Left cardiac atrium (tissue), 4 donors: ENCODE data around the gene TGM1. TPM values are rescaled to one million over a fixed set of nuclear protein-coding genes. Genes with fewer than 3 reads are reported as not detected.

Experiments
- ATAC-seq, 2 donors: fragments of 200-7000 bp; cut with Tn5 transposase; one replicate each; pipeline ENCODE4 v1.9.1; 2020; ENCODE audit warnings: mild to moderate bottlenecking in 2 of 2, moderate library complexity in 2 of 2
- DNase-seq: peaks from one replicate; pipeline ENCODE4 v3.0.0-alpha.2; 2020
- intact Hi-C, 2 donors: fragments of 100-400 bp; cut with DNase I; formaldehyde crosslinking; loops; one replicate each; pipeline versions ENCODE4 v1.14.1 to v1.15.1; 2022 to 2023
- total RNA-seq, 2 donors: library from RNA; stranded (reverse); fragmentation: NEBNext Ultra II Directional; extraction: Animal tissue kit (Norgen Biotek cat#: 25700); gene quantifications; one replicate each; pipeline ENCODE4 v1.2.1, GENCODE V29; 2021
- donor health status: DM: no; HTN: yes; CAD: no.
- donor health status: DM: no; HTN: yes; CAD: no; lungs with severe emphysema.
- donor health status: DM: yes; HTN: yes; CAD: no.
- donor health status: Dilated cardiomyopathy.

Gene TGM1
- total RNA-seq, 2 donors from 2014 or later, result 5.5 to 6.4 TPM

DNA sequence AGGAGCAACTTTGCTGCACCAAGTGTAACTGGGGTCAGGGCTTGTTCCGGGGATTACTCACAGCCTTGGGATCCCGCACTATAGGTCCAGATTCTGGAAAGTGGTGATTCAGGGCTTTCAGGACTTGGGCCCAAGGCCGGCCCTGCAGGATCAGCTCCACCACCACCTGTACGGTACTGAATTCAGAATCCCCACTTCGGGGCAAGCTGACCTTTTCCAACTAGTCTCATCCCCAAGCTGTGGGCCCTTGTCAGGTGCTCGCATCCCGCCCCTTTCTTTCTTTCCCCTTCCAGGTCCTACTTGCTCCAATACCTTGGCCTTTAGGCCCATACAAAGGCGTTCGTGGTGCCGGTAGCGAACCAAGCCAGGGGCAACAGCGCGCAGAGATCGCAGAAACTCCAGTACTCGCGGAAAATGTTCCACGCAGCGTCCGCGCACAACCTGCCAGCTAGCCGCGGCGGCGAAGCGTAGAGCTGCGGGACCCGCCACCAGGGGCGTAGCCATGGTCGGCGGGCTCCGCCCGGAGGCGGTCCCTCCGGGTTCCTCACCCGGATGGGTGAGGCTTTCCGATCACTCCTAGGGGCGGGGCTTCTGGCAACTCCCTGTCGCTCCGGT is 21.0 kb downstream of the TGM1 start:
- intact Hi-C loops, result no loop called here
- DNase-seq (peak; percentile 96), ATAC-seq (peak; percentile 89 to 92)

DNA sequence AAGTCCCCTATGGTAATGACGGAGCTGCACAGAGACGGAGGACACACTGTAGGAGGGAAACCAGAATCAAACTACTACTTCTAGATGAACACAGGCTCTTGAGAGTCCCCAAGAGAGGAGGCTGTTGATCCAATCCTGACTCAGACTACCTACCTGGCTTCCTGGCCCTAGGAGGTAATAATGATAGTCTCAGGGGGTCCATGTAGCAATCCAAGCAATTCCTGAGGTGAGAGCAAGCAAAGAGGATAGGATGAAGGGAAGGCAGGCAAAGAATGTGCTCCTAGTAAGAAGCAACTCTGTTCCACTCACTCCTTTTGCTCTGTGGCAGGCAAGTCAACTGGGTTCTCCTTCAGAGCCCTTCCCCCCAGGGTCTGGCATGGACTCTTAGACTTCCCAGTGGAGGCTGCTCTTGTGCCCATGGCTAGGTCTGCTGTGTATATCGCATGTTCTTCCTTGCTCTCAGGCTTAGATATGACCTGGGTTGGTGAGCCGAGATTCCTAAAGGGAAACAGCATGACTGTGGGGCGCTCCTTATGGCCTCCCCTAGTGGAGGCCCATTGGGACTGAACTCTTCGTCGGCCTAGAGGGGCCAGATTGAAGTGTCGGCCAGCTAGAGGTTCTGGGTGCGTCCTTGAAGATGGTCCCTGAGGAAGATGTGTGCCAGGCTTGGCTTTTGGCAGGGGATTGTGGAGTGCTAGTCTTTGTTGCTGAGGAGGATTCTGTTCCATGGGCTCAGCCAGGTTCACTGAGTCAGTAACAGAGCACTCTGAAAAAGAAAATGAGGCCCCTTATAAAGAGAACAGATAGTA is 22.7 kb downstream of the TGM1 start:
- no peak for DNase-seq
- intact Hi-C loops, result no loop called here
- no peak for ATAC-seq

DNA sequence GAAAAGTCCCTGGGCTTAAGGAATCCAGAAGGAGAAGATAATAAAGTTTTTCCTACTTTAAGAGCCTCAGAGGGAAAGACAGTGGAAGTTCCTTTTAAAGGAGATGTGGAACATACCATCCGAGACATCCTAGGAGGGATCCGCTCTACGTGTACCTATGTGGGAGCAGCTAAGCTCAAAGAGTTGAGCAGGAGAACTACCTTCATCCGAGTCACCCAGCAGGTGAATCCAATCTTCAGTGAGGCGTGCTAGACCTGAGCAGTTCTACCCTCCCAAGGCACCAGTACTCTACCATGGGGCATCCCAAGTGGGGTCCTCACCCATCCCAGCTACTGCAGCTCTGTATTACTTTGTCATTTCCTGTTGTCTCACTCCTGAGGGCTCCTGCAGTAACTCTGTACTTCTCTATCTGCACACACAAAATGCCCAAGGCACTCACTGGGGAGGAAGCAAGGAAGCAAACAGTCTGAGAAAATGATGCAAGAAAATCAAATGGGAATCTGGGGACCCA is 24.4 kb downstream of the TGM1 start:
- intact Hi-C loops, result no loop called here
- ATAC-seq, result no peak

DNA sequence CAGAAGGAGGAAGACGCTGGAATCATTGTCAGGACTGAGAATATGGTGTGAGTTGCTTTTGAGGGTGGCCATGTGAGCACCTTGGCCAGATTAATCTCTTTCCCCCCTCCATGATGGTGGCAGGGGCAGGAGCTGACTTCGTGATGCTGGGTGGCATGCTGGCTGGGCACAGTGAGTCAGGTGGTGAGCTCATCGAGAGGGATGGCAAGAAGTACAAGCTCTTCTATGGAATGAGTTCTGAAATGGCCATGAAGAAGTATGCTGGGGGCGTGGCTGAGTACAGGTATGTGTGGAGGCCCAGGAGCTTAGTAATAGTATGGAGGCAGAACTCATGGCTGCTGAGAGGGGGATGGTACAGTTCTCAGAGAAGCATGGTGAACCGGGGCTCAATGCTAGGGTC is 24.9 kb downstream of the TGM1 start:
- no peak for DNase-seq
- no peak for ATAC-seq
- intact Hi-C loops, result no loop called here

More for the DNA sequence above, 24.4 kb downstream of the TGM1 start:
- no peak for DNase-seq

DNA sequence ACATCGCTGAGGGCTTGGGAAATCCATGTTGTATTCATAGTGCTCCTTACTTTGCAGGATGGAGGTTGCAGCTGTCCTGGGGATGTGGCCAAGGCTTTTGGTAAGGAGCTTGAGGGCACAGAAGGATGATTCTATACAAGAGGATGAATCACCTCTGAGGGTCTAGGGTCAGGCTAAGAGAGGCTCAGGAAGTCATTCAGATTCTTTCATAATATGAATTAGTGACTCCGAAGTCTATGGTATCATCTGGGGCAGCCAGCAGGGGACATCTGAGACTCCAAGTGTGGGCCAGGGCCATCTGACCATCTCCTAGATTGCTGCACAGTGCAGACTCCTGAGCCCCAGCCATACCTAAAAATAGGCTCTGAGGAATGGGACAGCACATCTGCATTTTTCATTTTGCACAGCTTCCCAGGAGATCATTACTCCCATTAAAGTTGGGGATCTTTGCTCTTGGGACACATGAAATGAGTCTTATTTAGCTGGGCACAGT is 25.5 kb downstream of the TGM1 start:
- intact Hi-C loops, result no loop called here
- no peak for ATAC-seq
- no peak for DNase-seq

DNA sequence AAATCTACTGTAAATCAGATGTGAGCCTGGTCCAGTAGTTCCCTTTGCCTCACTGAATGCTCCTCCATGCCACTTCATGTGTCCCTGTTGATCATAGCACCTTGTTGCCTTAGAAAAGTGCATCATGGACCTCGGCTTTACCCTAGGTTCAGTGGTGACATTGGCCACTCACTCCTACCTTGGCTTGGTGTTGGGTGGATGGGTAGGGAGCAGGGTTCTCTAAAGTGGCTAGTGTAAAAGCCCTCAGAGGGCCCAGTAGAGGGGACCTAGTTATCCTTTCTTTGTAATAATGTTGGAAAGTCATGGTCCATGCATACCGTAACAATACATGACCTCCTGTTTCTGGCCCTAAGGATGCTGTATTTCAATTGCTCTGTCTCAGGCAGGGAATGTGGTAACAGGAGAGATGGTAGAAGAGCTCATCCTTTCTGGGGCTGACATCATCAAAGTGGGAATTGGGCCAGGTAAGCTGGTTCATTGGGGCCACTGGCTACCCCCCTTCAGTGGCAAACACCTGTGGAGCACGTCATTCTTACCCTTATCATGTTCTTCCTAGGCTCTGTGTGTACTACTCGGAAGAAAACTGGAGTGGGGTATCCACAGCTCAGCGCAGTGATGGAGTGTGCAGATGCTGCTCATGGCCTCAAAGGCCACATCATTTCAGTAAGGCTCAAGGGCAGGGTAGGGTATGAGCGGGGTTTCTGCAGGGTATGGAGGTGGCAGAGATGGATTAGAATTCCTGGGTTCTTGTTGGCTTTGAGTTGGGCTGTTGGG is 26.1 kb downstream of the TGM1 start:
- intact Hi-C loops, result no loop called here
- ATAC-seq, result no peak
- no peak for DNase-seq

DNA sequence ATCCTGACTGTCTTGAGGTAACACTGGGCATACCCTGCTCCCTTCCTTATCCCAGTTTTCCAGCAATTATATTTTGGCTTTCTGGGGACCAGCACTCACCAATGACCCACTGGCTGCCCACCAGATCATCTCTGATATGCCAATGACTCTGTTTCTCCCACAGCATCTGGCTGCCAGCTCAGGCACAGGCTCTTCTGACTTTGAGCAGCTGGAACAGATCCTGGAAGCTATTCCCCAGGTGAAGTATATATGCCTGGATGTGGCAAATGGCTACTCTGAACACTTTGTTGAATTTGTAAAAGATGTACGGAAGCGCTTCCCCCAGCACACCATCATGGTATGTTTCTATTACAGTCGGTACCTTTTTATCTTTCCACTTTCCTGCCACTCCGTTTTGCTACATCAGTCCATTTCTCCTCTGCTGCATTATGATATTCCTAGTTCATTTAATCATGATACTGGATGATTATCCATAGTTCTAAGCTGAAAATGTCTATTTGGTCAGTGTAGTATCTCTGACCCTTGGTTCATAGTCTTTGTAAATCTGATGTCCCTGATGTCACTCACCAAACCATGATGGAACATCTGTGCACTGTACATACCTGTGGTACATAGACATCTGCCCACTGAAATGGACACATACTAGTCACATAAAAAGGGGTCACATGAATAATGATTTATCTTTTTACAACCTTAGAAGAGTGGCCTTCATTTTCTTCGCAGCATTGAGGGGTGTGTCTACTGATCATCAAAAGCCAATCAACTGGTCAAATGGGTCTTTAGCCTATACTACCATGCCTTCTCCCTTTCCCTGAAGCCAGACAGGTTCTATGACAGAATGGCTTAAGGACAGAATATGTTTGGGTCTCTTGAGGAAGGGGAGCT is 26.9 kb downstream of the TGM1 start:
- ATAC-seq (no peak), DNase-seq (no peak)
- intact Hi-C loops, result no loop called here

DNA sequence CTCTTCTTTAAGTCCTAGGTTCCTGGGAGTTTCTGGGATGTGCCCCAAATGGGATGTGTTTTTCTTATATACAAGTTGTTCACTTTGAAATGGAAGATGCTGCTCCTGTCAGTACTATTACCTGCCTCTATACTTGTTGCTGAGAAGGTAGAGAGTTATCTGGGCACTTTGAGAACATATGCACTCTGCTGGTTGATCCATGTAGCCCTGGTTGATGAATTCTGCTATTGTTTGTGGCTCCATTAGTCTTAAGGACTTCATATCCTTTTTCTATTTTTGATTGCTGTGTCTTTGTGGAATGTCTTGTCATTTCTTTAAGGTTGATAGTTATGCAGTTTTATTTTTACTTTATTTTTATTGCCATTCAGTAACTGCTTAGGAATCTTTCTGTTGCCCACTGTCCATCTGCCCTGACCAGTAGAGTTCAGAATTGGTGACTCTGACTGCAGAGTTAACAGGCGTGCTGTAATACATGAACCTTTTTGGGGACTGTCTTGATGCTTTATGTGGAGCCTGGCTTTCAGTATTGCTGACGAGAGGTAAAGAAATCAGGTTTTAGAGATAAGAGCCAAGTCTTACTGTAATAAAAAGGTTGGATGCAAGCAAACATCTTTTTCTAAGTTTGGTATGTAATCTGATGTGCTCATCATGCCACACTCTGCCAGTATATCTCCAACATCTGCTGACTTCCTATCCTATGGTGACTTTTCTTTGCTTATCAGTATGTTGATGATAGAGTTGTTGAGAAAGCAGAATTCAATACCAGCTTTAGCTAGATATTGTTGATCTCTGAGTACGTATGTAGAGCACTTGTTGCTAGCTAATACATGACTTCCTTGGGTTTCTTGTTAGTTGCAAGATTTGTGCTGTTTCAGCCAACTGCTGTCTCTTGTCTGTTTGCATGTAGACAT is 28.6 kb downstream of the TGM1 start:
- intact Hi-C loops, result no loop called here
- ATAC-seq (no peak), DNase-seq (no peak)

DNA sequence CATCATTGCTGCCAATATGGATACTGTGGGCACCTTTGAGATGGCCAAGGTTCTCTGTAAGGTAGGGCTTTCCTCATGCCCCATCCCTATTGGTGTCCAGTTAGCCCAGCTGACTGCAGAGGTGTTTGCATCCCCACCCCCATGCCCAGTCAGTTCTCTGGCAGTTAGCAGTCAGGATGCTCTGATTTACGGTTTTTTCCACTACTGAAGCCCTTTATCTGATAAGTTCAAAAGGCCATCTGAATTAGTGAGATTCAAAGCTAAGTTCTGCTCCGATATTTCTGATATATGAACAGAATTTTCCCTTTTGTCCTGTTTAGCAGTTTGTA is 29.5 kb downstream of the TGM1 start:
- DNase-seq (no peak), ATAC-seq (peak in 1 of 2 donors; percentile 3)
- intact Hi-C loops, result no loop called here

DNA sequence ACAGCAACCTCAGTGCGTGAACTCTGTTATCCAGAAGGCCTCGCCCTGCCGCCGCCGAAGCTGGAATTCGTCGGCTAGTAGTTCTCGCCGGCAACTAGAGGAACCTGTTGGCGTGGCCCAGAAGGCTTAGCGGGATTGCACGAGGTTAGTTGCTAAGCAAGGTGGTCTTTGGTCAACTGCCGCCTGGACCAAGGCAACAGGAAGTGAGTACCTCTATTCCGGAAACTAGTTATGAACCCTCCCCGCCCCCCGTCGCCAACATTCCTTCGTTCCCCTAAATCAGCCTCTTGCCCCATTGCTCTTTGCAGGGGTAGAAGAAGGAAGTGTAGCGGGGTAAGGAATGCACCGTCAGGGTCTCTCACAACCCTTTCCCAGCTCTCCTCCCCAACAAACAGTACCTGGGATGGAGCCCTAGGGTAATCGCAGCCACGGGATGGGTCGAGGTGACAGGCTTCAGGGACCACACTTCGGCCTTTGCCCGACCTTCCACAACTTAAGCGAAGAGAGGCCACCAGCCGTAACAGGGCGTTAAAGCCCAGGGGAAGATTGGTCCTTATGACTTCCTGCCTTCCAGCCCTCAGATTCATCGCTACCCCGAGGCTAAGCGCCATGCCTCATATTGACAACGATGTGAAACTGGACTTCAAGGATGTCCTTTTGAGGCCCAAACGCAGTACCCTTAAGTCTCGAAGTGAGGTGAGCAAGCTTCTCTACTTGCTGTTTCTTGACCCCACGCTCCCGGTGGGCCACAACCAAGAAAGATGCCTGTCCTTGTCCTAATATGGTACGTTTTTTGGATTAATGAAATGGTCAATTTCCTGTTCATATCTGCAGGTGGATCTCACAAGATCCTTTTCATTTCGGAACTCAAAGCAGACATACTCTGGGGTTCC is 30.1 kb downstream of the TGM1 start, which contains the start of gene GMPR2:
Gene GMPR2, plus strand, starts transcription at position 285 of the 893 bp plus-strand sequence. Its CDS starts 325 bp downstream, at position 610.
- DNase-seq (peak; percentile 84), ATAC-seq (peak; percentile 58 to 67)
- intact Hi-C loops, result no loop called here

DNA sequence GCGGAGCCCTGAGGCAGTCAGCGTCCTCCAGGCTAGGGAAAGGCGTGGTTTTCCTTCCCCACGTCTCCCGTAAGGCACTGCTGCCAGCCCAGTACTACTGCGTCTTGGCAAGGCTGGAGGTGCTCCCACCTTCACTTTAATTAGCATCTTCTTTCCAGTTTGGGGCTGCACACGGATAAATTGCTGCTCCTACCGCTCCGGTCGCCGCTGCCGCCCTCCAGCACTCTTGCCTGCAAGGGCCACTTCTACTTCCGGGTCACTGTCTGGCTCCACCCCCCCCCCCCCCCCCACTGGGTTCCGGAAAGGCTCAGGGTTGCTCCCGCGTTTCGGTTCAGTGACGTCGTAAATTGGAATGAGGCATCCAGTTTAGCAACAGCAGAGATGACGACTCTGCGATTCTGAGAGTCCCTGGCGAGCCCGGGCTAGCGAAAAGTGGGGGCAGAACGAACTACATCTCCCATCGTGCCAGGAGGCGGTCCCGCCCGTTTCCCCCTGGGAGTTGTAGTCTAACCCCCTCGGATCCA is 30.8 kb downstream of the TGM1 start, which contains the start of gene NEDD8:
Gene NEDD8, minus strand, starts transcription at position 247 of the 524 bp plus-strand sequence. Its CDS starts 100 bp downstream, at position 147.
- intact Hi-C loops, result no loop called here
- DNase-seq (peak; percentile 95), ATAC-seq (peak; percentile 86 to 90)

DNA sequence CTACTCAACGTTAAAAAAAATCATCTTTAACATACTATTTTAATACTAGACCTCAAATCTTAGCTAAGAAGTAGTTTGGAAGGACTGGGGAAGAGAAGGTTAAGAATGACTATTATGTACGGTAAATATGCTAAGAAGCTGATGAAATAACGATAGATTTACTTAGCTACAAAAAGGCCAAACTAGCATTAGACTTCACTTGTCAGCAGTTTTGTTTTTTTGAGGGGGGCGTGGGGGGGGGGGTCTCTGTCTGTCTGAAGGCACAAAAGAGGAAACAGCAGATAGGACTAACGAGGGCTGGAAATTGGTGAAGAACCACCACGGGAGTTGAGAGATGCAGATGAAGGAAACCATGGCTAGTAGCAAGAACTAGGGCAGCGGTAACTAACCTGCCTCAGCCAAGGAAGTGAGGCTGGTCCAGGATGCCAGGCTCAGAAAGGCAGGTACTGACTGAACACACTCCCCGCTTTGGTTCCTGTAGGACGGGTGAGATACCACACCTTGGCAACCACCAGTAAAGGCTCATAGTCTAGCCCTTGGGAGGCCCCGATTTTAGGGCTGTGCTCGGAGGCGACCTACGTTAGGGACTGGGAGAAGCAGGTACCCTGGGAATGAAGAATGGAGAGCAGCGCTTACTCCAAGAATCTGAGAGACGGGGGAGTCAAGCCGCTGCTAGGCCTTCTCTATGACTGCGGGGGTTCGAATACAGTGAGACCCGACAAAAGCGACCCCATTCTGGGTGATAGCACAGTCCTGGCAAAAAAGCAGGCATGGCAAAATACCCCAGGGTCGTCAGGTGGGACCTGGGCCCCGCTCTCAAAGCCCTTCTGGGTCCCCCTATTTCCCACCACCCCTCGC is 31.5 kb downstream of the TGM1 start:
- DNase-seq, result no peak
- peak in 1 of 2 donors; percentile 6 for ATAC-seq
- intact Hi-C loops, result no loop called here

DNA sequence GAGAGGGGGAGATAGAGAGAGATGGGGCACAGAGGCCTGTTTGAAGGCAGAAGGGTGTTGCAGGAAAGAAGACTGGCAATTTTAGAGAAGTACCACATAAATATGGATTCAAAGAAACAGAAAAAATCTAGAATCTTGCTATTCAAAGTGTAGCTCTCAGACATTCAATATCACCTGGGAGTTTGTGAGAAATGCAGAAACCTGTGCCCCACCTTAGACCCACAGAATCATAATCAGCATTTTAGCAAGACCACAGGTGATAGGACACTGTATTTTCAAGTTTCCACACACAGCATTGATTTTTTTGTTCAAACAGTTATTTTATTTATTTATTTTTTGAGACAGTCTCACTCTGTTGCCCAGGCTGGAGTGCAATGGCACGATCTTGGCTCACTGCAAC is 34.1 kb downstream of the TGM1 start:
- intact Hi-C loops, result no loop called here
- ATAC-seq (no peak), DNase-seq (no peak)

DNA sequence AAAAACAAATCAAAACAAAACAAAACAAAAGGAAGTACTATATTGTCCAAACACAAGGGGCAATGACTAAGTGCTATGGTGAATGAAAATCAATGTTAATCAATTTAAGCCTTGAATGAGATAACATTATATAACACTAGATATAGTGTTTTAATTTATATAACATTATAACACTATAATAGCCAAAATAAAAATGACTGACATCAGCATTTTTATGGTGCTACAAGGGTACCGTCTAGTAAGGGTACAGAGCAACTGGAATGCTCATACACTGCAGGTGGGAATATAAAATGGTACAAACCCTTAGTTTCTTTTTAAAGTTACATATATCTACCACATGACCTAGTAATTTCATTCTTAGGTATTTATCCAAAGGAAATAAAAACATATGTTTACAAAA is 36.5 kb downstream of the TGM1 start:
- intact Hi-C loops, result no loop called here
- no peak for DNase-seq
- ATAC-seq, result no peak

DNA sequence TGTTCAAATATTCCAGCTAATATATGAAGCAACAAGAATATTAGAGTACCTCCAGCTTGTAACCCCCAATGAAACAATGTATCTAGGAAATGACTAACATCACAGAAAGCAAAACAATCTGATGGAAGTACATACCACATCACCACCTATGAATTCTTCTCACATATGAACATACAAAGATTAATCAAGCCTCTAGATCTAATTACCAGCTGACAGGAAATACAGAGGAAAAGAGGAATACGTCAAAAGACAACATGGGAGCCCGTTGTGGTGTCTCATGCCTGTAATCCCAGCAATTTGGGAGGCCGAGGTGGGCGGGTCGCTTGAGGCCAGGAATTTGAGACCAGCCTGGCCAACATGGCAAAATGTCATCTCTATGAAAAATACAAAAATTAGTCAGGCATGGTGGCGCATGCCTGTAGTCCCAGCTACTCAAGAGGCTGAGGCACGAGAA is 38.3 kb downstream of the TGM1 start:
- intact Hi-C loops, result no loop called here
- ATAC-seq (no peak), DNase-seq (no peak)
